ENCODE measurements around the gene PREX1. TPM values are rescaled to one million over a fixed set of nuclear protein-coding genes. Genes with fewer than 3 reads are reported as not detected.

Gene PREX1
- total and polyA plus RNA-seq, 2 of the 4 experiments (the other 2 are of a cell fraction), result 0.67 to 0.72 TPM

- TF ChIP-seq SMC3 (IDR thresholded peaks at IDR 0.05; ENCODE audit: low read depth, low read length), result peak; percentile 84
- TF ChIP-seq CHD1 (IDR thresholded peaks at IDR 0.05; ENCODE audit: low read depth, low read length), result no peak
Observed at GRCh38 chr20:48620507-48621375, 207.1 kb downstream of the PREX1 start (continued).

- Histone ChIP-seq H3K9me1 (ENCODE audit: insufficient read depth, low read length) (no peaks in the 10 kb centered on the region), H3K27ac (ENCODE audit: insufficient read depth, low read length) (no peak overlapping the region), H3K56ac (ENCODE audit: extremely low read depth, insufficient read depth, low read length) (no peak overlapping the region), H3K9ac (ENCODE audit: low read depth, low read length) (no peak overlapping the region), H3K4me3 (ENCODE audit: insufficient read depth, low read depth, low read length) (no peak overlapping the region), H3K23ac (ENCODE audit: low read depth, low read length) (no peak overlapping the region), H3K36me3 (ENCODE audit: control insufficient read depth, insufficient read depth, low read length) (no peaks in the 10 kb centered on the region), H3K27me3 (ENCODE audit: control insufficient read depth, insufficient read depth, low read length) (peaks cover 9% of the 10 kb centered on the region; the same call in 1 of the 2 replicates), H4K5ac (ENCODE audit: low read depth, low read length) (no peak overlapping the region), H3K14ac (replicated peaks; ENCODE audit: low read depth, low read length) (no peak overlapping the region), H2BK5ac (ENCODE audit: low read depth, low read length, poor library complexity, severe bottlenecking) (no peak overlapping the region), H4K20me1 (ENCODE audit: insufficient read depth, low read length) (no peaks in the 10 kb centered on the region), H2AK5ac (ENCODE audit: low read depth, low read length) (no peak overlapping the region), H2BK20ac (ENCODE audit: low read depth, low read length) (no peak overlapping the region), H2AK9ac (replicated peaks; ENCODE audit: low read depth, low read length, poor library complexity) (peak overlapping the region; percentile 9), H3K4me2 (ENCODE audit: low read depth, low read length) (no peak overlapping the region), H3K18ac (ENCODE audit: low read depth, low read length) (no peak overlapping the region), H2BK15ac (ENCODE audit: low read depth, low read length) (no peak overlapping the region), H3K9me3 (ENCODE audit: control insufficient read depth, insufficient read depth, low read length) (no peaks in the 10 kb centered on the region), H2AFZ (replicated peaks; ENCODE audit: low read length, poor library complexity) (peak overlapping the region; percentile 74), H3K79me1 (ENCODE audit: low read depth in 1 of 2, low read length in 2 of 2) (no peaks in the 10 kb centered on the region), H4K8ac (ENCODE audit: low read depth in 2 of 2, low read length in 2 of 2) (no peak overlapping the region), H3K4me1 (ENCODE audit: control insufficient read depth, insufficient read depth, low read length) (no peaks in the 10 kb centered on the region), H2BK120ac (ENCODE audit: low read depth, low read length) (no peak overlapping the region), H4K91ac (ENCODE audit: insufficient read depth, low read depth, low read length) (no peak overlapping the region), H3K4ac (ENCODE audit: low read depth, low read length) (no peak overlapping the region)
- in situ Hi-C loops (cut with MboI; ENCODE audit: low sequenced_read_pairs) (loop anchor here (5.0 kb wide), 1 partner anchor 838 kb away; no protein-coding TSS in a partner anchor), dilution Hi-C loops (cut with HindIII; ENCODE audit: low sequenced_read_pairs, unreplicated experiment) (no loop called here), intact Hi-C loops (cut with micrococcal nuclease) (loop anchor here (5.0 kb wide), 1 partner anchor 323 kb away; no protein-coding TSS in a partner anchor)
- ChIA-PET CTCF (interaction anchor here (0.6 to 1.4 kb wide), 20 partner anchors 9 to 960 kb away, joined by 3 to 9 read pairs (median 3); no protein-coding TSS in a partner anchor), POLR2A (ENCODE audit: unreplicated experiment) (no interaction called here)
- no peak for DNase-seq
- 80% methylated on average over 3 of the region's 8 CpGs; no CpG with 5 or more reads in 1 of the 2 experiments for WGBS, 2 experiments (ENCODE audit: extremely low coverage in 2 of 2, insufficient read length in 1 of 2)
- no TSS peak for BruUV-seq (replicated peaks)
- ATAC-seq (ENCODE audit: low read depth), result no peak
- TF ChIP-seq CTCF (conservative IDR thresholded peaks at IDR 0.05; ENCODE audit: low read depth, low read length), result no peak
- no peak for TF ChIP-seq CEBPB (IDR thresholded peaks at IDR 0.05; ENCODE audit: low read depth, low read length)
- no peak for TF ChIP-seq MXI1 (IDR thresholded peaks at IDR 0.05; ENCODE audit: borderline replicate concordance, low read depth, low read length)
- TF ChIP-seq FOS (IDR thresholded peaks at IDR 0.05; ENCODE audit: low read depth, low read length), result no peak
- TF ChIP-seq RFX5 (IDR thresholded peaks at IDR 0.05; ENCODE audit: low read depth, low read length), result no peak
- TF ChIP-seq NFE2L2 (IDR thresholded peaks at IDR 0.05; ENCODE audit: low read depth, low read length), result no peak
- TF ChIP-seq CHD1 (IDR thresholded peaks at IDR 0.05; ENCODE audit: low read depth, low read length), result no peak
- TF ChIP-seq, protein P1, sequence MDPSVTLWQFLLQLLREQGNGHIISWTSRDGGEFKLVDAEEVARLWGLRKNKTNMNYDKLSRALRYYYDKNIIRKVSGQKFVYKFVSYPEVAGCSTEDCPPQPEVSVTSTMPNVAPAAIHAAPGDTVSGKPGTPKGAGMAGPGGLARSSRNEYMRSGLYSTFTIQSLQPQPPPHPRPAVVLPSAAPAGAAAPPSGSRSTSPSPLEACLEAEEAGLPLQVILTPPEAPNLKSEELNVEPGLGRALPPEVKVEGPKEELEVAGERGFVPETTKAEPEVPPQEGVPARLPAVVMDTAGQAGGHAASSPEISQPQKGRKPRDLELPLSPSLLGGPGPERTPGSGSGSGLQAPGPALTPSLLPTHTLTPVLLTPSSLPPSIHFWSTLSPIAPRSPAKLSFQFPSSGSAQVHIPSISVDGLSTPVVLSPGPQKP (IDR thresholded peaks at IDR 0.05; ENCODE audit: borderline replicate concordance, low read depth, low read length), result no peak
- no peak for TF ChIP-seq BHLHE40 (IDR thresholded peaks at IDR 0.05; ENCODE audit: low read depth, low read length)
- no peak for TF ChIP-seq RCOR1 (IDR thresholded peaks at IDR 0.05; ENCODE audit: insufficient replicate concordance, low read length)
- no peak for TF ChIP-seq POLR2A (IDR thresholded peaks at IDR 0.05; ENCODE audit: low read depth, low read length)
- TF ChIP-seq SMC3 (IDR thresholded peaks at IDR 0.05; ENCODE audit: low read depth, low read length), result no peak
- no peak for TF ChIP-seq MAFK (IDR thresholded peaks at IDR 0.05; ENCODE audit: low read depth, low read length)
Observed at GRCh38 chr20:48620154-48620506, 207.7 kb downstream of the PREX1 start.
